ENCODE results near the gene KCP.

Gene KCP

GRCh38 chr7:128939075-128939860 is 28.8 kb upstream of the KCP start:
- no peak for DNase-seq (ENCODE audit: low spot score)

GRCh38 chr7:128938544-128939074 is 28.1 kb upstream of the KCP start:
- no peak for DNase-seq (ENCODE audit: low spot score)

GRCh38 chr7:128937647-128938543 is 27.4 kb upstream of the KCP start, which contains the start of gene IRF5:
Gene IRF5 (plus strand): TSS chr7:128937927. CDS start chr7:128942082, 4,155 bp downstream.
- DNase-seq (ENCODE audit: low spot score) = no peak

- no peak for DNase-seq (ENCODE audit: low spot score)
Observed at GRCh38 chr7:128937271-128937646, 26.8 kb upstream of the KCP start.

- DNase-seq (ENCODE audit: low spot score) = no peak
Observed at GRCh38 chr7:128936798-128937197, 26.3 kb upstream of the KCP start.

- no peak for DNase-seq (ENCODE audit: low spot score)
Observed at GRCh38 chr7:128935342-128935730, 24.8 kb upstream of the KCP start.

- no peak for DNase-seq (ENCODE audit: low spot score)
Observed at GRCh38 chr7:128934361-128935341, 24.1 kb upstream of the KCP start.

GRCh38 chr7:128933180-128933891 is 22.8 kb upstream of the KCP start:
- DNase-seq (ENCODE audit: low spot score) = no peak

- no peak for DNase-seq (ENCODE audit: low spot score)
Observed at GRCh38 chr7:128932862-128933179, 22.3 kb upstream of the KCP start.

GRCh38 chr7:128931965-128932861 is 21.7 kb upstream of the KCP start:
- DNase-seq (ENCODE audit: low spot score) = no peak

- DNase-seq (ENCODE audit: low spot score) = no peak
Observed at GRCh38 chr7:128931190-128931798, 20.8 kb upstream of the KCP start.

GRCh38 chr7:128928882-128929788 is 18.6 kb upstream of the KCP start:
- DNase-seq (ENCODE audit: low spot score) = no peak

- DNase-seq (ENCODE audit: low spot score) = no peak
Observed at GRCh38 chr7:128928159-128928813, 17.8 kb upstream of the KCP start.

GRCh38 chr7:128924707-128925588 is 14.4 kb upstream of the KCP start:
- no peak for DNase-seq (ENCODE audit: low spot score)

GRCh38 chr7:128923411-128923800 is 12.9 kb upstream of the KCP start:
- no peak for DNase-seq (ENCODE audit: low spot score)

GRCh38 chr7:128922496-128923410 is 12.2 kb upstream of the KCP start:
- DNase-seq (ENCODE audit: low spot score) = no peak
